Endometrium (tissue), 2 donors: ENCODE measurements around the gene ALPG.
"Not testable (repeated sequence)": the region's sequence is repeated elsewhere in the genome, so short reads cannot be mapped to it uniquely, and the experiment has no call there.

ENCODE experiments used
- FAIRE-seq: peaks from 2 replicates; lab custom pipeline; 2012; peaks lifted over from hg19 to GRCh38; lab: Jason Lieb, UNC
- donor health status: control.
- donor health status: control.

The ALPG gene

DNA sequence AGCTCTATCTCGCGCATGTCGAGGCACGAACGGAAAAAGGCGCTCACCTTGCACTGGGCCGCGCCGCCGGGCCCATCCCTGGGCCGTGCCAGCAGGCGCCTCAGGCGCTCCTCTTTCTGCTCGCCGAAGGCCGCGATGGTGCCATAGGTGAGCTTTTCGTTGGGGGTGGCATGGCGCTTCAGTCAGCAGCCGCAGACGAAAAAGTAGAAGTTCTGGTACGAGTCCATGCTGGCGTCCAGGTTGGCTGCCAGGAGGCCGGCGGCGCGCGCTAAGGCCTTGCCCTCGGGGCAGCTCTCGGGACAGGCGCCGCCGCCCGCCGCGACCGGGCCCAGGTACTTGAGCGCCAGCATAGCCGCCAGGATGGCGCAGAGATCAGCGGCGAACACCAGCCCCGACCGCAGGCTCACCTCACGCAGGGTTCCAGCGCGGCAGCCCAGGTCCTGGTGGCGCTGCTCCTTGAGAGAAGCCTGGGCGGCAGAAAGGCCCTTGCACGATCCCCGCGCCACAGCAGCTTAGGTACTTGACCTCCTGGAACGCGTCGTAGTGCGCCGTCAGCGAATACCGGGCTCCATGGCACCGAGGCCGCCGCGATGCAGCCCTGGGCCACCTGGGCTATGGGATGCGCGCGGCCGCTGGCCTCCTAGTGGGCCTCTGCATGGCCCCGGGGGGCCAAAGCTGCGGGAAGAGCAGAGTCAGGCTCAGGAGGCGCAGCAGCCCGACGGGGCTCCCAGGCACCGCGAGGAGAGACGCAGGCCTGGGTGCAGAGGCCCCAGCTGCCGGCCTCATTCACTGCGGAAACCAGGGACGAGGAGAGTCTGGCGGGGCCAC lies 12.8 kb downstream of the ALPG start:
- FAIRE-seq, result no peak

DNA sequence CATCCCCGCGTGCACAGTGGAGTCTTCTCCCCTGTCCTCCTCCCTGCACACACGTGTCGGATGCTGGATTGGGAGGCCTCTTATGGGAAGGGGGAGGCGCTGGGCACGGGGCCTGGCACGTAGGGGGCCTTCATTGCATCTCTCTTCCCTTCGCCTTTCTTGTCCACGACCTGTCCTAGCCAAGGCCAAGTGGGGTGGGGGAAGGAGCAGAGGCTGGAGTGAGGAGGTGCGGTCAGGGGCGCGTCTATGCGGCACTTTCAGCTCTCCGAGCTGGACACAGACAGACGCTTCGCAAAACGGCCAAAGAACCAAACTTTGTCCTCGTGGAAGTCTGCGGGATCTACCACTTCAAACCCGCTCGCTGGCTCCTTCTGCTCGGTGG lies 13.4 kb downstream of the ALPG start:
- FAIRE-seq, result no peak

DNA sequence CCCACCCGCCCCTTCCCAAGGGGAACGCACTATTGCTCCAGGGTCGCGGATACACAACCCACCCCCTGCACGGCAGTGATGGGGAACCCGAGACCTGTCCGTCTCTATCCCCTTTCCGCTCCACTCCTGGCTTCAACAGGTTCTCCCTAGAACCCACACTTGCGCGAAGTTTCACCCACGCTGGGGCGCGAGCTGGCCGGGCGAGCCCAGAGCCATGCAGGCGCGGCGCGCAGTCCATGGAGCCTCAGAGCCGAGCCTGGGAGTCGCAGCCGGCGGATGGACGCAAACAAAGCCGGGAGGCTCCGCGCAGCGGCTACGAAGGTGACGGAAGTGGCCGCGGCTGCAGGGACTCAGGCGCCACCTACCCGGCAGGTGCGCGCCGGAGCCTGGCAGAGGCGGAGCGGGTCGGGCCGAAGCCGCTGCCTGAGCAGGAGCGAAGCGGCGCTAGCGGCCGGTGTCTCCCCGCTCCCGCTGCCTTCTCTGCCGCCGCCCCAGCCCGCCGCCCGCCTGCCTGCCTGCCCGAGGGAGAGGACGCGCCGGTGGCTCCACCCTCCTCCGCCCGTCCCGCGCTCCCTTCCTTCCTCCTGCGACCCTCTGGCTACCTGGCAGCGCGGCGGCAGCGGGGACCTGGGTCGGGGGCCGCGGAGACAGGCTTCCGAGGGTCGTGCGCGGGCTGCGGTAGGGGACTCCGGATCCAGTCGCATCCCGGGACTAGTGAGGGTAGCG lies 14.0 kb downstream of the ALPG start:
- FAIRE-seq, result no peak

DNA sequence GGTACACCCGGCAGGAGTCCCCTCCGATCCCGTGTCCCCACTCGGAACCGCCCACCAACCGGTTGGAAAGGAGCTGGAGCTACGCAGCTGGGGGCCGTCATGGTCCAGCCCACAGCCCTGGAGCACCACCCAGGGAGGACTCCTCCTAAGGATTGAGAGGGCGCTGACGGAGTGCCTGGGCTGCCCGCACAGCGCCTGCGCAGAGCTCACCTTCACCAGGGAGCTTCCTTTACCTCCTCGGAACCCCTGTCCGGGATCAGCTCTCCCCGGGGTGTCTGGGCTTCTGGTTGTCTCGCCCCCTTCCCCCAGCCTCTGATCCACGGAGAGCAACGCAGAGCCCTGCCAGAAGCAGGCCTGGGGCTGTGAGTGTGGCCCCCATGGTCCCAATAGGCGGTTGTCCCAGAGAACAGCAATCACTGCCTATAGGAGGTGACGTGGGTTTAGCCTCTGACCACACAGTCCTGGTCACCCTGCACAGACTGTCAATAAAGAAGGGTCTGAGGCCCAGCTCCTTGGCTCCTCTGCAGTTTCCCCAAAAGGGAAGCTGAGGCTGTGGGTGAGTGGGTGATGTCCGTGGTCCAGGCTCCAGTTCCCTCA lies 14.6 kb downstream of the ALPG start:
- FAIRE-seq, result no peak

DNA sequence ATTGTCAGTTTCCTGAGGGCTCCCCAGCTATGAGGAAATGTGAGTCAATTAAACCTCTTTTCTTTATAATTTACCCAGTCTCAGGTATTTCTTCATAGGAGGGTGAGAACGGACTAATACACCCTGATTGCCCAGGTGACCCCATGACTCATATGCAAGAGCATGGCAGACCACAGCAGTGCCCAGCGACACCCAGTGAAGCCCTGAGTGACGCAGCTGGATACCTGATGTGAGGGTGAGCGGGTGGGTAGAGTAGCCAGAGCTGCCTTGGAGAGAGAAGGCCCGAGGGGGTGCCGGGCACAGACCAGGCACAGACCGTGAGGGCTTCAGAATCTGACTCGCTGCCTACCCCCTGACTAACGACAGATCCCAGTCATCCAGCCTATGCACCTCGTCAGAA lies 15.4 kb downstream of the ALPG start:
- FAIRE-seq, result no peak

DNA sequence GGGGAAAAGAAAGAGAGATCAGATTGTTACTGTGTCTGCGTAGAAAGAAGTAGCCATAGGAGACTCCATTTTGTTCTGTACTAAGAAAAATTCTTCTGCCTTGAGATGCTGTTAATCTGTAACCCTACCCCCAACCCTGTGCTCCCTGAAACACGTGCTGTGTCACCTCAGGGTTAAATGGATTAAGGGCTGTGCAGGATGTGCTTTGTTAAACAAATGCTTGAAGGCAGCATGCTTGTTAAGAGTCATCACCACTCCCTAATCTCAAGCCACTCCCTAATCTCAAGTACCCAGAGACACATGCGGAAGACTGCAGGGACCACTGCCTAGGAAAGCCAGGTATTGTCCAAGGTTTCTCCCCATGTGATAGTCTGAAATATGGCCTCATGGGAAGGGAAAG lies 16.4 kb downstream of the ALPG start:
- not testable (repeated sequence) for FAIRE-seq

DNA sequence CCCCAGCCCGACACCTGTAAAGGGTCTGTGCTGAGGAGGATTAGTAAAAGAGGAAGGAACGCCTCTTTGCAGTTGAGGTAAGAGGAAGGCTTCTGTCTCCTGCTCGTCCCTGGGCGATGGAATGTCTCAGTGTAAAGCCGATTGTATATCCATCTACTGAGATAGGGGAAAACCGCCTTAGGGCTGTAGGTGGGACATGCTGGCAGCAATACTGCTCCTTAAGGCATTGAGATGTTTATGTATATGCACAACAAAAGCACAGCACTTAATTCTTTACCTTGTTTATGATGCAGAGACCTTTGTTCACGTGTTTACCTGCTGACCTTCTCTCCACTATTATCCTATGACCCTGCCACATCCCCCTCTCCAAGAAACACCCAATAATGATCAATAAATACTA lies 16.8 kb downstream of the ALPG start:
- not testable (repeated sequence) for FAIRE-seq

DNA sequence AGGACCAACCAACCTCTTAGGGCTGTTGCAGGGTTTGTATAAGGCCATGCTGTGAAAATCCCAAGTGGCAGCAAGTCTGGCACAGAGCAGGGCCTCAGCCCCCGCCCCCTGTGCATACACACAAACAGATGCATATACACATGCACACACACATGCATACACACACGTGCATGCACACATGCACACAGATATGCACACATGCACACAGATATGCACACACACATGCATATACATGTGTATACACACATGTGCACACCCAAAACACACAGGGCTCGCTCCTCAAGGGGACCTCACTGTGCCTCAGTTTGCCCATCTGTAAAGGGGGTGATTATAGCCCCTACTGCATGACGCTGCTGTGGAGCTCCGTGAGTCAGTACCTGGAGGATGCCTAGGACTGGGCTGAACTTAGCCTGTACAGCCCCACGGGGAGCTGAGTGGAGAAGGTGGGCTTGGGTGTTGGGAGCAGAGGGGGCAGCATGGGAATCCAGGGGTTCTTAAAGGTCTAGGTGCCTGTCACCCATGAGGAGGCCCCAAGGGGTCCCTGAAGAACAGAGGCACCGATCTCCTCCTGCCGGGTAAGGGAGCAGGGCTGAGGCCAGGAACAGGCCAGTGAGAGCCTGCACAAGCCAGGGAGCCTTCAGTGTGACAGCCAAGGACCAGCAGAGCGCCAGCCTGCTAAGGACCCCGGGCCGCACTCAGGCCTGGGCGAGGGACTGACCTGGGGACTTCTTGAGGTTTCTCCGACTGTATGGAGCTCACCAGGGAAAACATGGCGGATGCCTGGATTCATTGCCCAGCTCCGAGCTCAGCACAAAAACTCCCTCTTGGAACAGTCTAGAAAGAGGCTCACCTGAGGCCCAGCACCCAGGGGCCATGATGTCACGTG lies 25.3 kb downstream of the ALPG start:
- no peak for FAIRE-seq

DNA sequence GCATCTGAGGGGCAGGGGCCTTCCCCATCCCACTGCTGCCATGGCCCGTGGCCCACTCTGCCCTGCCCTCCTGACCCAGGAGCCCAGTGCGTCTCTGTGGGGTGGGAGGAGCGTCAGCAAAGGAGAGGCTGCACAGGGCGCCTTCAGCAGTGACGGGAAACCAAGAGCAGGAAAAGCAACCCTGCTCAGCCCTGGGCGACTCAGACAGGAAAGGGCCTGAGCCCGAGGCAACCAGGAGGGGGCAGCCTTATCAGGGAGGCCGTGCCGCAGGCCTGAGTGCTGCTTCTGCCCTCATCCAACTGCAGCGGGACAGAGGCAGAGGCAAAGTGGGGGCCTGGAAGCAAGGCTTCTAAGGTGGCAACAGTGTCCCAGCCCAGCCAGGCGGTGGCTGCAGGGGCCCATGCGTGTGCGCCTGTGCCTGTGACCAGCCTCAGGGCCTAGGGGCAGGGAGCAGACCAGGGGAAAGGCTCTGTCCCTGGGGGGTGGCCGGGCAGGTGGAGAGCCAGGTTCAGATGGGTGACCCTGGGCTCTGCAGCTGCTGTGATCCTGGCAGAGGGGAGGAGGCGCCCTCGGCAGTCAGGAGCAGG lies 26.0 kb downstream of the ALPG start:
- FAIRE-seq, result no peak

DNA sequence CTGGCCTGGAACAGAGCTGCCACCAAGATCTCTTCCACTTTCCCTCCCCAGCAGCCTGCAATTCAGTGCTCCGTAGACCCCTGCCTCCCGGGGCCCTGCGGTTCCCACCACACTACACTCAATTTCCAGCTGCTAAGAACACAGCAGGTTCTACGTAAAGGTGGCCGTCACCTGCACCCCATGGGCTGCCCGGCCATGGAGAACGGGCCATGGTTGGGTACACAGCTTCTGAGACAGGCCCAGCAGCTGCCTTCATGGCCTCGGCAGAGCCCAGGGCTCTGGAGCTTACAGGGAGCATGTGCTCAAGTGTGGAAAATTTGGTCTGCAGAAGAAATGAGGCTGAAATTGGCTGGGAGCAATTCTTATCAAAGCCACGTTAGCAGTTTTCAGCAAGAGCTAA lies 27.0 kb downstream of the ALPG start:
- FAIRE-seq, result not testable (repeated sequence)

DNA sequence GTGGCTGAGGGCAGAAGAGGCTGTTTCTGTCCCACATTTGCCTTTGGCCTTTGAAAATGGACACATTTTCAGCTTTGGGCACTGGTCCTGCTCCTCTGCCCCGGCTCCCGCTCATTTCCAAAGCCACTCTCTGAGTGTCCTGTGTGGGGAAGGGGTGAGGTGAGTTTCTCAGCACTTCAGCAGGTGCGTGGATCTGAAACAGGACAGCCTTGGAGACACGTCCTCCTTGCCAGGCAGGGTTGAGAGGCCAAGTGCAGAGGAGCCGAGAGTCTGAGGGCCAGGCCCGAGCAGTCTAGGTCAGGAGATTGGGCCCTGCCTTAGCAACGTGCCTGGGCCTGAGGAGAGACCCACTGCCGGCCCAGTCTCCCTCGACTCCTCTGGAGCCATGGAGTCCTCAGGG lies 27.4 kb downstream of the ALPG start:
- no peak for FAIRE-seq

DNA sequence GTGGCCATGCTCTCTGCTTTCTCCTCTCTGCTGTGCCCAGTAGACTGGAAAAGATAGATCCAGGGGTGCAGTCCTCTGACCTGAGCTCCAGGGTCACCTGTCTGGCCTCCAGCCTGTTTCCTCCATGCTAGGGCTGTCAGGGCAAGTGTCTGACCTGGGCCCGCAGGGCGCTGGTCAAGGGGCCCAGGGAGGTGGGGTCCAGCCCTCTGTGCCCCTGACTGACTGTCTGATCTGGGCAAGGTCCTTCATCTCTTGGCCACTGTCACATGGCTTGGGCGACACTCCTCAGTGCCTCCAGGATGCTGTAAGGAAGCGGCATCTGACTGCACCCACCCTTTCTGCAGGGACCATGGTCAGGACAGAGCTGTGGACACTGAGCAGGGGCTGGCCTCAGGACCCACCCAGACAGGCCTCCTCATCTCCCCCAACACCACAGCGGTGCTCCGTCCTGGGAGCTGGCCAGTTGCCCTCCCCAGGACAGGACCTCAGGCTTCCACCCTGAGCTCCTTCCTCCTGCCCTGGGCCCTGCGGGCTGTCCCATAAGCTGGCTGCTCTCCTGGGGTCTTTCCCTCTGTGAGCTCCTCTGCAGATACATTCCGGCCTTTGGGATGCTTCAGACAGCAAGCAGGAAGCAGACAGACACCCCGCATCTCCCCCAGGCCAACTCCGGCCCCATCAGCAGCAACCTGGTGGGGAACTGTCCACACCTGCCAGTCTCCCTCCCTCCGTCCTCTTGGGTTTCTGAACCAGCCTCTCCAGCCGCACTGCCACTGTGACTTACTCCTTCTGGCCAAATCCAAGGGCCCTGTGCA lies 28.1 kb downstream of the ALPG start:
- FAIRE-seq, result no peak

DNA sequence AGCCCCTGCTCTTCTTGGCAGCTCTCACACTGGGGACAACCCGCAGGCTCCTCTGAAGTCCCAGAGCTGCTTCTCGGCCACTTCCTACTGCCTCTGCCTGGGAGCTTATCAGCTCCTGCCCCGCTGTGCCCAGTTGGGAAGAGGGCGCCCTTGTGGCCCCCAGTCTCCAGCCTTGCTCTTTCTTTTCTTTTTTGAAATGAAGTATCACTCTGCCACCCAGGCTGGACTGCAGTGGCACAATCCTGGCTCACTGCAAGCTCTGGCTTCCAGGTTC lies 28.7 kb downstream of the ALPG start:
- FAIRE-seq, result no peak

DNA sequence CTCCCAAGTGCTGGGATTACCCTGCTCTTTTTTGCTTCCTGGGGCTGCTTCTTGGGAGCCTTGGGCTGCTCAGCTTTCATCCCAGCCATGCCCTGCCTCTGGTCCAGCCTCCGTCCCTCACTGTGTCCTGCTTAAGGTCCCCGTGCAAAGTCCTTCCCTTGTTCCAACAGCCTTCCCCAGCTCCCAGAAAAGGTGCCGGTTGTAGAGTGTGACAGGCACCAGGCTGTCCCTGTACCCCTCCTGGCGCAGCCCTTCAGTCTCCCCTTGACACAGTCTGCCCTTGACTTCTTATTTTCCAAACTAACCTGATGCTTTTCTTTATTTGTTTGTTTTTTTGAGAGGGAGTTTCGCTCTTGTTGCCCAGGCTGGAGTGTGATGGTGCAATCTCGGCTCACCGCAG lies 29.2 kb downstream of the ALPG start:
- no peak for FAIRE-seq

DNA sequence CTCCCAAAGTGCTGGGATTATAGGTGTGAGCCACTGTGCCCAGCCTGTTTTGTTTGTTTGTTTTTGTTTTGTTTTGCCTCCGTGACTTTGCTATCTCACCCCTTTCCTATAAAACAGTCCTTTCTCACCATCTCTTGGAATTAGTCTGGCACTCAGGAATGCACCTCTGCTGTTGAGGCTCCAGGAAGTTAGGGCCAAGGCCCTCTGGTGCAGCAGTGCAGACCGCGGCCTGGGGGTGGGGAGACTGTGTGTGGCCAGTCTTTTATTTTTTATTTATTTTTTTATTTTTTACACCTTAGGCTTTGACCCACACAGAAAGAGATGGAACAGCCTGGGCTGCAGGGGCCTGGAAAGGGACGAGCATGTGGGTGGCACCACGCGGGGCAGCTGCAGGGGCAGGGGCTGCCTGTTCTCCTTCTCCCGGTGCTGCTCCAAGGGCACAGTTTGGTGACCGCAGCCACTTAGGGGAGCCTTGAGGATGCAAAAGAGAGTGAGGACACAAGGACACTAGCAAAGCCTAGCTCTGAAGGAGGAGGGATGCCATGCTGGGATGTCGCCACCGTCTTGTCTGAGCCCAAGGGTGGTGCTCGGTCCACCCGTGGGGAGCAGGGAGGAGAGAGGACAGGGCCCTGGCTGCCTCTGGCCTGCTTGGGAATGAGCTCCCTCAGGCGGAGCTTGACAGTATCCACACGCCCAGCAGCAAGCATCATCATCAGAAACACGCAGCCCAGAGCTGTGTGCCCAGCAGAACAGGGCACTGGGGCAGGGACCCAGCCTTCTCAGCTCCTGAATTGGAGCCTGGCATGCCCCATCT lies 29.9 kb downstream of the ALPG start:
- no peak for FAIRE-seq

DNA sequence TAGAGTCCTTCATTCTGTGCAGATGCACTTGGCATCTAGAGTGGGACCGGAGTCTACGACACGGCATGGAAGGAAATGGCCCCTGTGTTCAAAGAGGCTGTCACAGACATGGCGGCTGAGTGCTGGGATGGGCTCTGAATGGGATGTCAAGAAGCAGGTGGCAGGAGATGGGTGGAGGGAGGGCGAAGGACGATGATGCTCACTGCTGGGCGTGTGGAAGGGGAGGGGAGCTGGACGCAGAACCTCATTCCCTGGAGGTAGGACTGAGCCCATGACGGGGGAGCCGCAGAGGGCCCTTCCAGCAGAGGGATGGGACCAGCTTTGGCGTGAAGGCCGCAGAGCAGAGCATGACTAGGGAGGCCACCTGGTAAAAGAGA lies 30.5 kb downstream of the ALPG start:
- no peak for FAIRE-seq

DNA sequence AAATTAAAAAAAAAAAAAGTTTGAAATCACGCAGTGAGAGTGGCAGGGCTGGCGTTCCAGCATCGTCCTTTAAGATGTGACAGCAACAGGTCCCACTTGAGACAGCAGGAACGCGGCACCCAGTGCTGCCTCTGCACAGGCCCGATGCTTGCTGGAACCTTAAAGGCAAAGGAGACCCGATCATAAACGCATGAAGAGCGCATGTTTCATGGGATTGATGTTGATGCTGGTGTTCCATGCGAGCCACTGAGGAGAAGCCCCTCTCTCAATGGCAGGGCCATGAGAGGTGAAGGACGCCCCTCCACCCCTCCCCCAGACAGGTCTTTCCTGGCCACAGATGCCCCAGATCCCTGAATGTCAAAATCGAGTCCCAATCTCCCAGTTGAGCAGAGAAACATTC lies 31.4 kb downstream of the ALPG start:
- no peak for FAIRE-seq

DNA sequence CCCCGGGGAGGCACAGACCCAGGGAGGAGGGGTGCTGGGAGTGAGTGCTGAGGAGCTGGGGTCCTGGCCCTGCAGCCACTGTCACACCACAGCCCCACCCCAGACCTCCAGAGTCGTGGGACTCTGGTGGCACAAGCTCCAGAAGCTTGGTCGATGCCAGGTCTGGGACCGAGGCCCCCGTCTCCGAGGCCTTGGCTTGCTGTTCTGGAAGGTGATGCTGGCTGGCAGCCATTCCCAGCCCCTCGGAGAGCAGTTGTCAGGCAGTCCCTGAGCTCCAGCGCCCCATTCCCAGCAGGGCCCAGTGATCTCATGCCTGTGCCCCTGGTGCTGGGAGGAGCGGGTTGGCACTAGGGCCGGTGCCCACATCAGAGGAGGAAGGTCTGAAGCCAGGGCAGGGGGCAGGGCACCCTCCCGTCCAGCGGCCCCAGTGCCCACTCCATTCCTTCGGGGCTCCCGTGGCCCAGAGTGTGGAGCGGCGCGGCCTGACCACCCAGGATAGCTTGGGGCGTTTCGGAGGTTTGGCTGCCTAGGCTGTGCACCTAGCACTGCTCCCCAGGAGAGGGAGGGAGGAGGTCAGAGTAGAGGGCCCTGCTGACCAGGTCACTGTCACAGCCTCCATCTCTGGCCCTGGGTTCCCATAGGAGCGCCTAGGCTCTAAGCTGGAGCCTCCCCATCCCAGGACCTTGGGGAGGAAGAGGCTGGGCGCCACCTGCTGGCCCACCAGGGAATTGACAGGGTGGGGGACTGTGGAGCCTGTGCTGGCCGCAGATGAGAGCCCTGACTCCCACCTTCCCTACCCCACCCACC lies 32.5 kb downstream of the ALPG start:
- no peak for FAIRE-seq

DNA sequence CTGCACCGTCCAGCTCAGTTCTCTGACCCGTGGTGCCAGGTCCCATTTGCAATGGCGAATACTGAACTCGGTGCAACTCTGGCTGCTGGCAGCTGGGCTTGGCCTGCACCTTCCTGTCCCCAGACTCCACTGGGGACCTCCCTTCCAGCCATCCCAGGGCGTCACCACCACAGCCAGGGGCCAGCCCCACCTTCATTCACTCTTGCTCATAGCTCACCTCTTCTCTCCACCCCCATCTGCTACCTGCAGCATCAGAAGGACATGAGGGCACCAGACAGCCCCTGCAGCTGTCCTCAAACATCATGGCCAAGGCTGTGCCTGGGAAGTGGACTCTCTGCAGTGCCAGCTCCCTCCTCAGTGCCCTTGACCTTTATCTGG lies 33.1 kb downstream of the ALPG start:
- no peak for FAIRE-seq
